Measurements from ENCODE around the gene THOC1. TPM values are rescaled to one million over a fixed set of nuclear protein-coding genes. Genes with fewer than 3 reads are reported as not detected.

The THOC1 gene
- total RNA-seq, 4 donors from 2014 or later, result 17.1 to 84.4 (median 28.9) TPM

DNA sequence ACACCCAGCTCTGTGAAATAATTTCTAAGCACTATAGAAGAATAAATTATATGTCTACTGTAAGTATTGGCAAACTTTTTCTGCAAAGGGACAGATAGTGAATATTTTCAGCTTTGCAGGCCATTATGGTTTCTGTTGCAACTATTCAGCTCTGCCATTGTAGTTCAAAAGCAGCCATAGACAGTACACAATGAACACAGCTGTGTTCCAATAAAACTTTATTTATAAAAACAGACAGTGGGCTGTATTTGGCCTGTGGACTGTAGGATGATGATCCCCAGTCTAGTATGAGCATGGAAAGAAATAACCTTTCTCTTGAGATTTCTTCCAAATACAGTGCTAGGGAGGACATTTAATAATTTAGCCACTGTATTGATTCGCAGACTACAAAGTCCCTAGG, 35.2 kb upstream of the THOC1 start:
- H3K36me3 ChIP-seq, result no peaks in the 10 kb centered on the region
- H3K27ac ChIP-seq, result no peak overlapping the region
- no peak for TF ChIP-seq EP300 (IDR thresholded peaks at IDR 0.05)
- TF ChIP-seq POLR2AphosphoS5 (IDR thresholded peaks at IDR 0.05), result no peak
- TF ChIP-seq, protein P1, sequence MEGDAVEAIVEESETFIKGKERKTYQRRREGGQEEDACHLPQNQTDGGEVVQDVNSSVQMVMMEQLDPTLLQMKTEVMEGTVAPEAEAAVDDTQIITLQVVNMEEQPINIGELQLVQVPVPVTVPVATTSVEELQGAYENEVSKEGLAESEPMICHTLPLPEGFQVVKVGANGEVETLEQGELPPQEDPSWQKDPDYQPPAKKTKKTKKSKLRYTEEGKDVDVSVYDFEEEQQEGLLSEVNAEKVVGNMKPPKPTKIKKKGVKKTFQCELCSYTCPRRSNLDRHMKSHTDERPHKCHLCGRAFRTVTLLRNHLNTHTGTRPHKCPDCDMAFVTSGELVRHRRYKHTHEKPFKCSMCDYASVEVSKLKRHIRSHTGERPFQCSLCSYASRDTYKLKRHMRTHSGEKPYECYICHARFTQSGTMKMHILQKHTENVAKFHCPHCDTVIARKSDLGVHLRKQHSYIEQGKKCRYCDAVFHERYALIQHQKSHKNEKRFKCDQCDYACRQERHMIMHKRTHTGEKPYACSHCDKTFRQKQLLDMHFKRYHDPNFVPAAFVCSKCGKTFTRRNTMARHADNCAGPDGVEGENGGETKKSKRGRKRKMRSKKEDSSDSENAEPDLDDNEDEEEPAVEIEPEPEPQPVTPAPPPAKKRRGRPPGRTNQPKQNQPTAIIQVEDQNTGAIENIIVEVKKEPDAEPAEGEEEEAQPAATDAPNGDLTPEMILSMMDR (IDR thresholded peaks at IDR 0.05), result no peak
- TF ChIP-seq POLR2A (IDR thresholded peaks at IDR 0.05), result no peak
- H3K4me3 ChIP-seq, result no peak overlapping the region
- H3K4me1 ChIP-seq, result no peaks in the 10 kb centered on the region
- no peaks in the 10 kb centered on the region for H3K9me3 ChIP-seq
- H3K27me3 ChIP-seq, result no peaks in the 10 kb centered on the region
- ATAC-seq, result no peak
- WGBS, 2 donors (ENCODE audit: low coverage in 1 of 2), result 33 to 80% methylated on average over 1 of the region's 1 CpG

DNA sequence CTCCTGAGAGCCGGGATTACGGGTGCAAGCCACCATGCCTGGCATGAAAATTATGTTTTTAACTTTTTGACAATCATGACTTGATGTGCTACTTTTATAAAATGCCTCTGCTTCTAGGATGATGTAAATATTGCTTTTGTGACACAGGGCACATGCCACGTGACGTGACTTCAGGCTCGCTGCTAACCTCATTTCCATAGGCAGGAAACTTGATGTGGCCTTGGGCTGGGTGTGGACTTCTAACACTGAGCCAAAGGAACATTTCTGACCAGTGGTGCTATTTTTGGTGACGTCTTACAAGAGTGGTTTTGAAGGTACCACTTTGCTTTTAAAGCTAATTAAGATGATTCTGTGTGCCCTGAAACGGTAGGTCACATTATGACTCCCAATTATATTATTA, 34.2 kb upstream of the THOC1 start:
- no peaks in the 10 kb centered on the region for H3K9me3 ChIP-seq
- no peaks in the 10 kb centered on the region for H3K36me3 ChIP-seq
- no peak overlapping the region for H3K27ac ChIP-seq
- 53 to 74% methylated on average over 5 to 6 of the region's 7 CpGs for WGBS, 2 donors (ENCODE audit: low coverage in 1 of 2)
- H3K27me3 ChIP-seq, result no peaks in the 10 kb centered on the region
- no peak overlapping the region for H3K4me3 ChIP-seq
- ATAC-seq, result no peak
- TF ChIP-seq, protein P1 (IDR thresholded peaks at IDR 0.05), result no peak
- TF ChIP-seq POLR2A (IDR thresholded peaks at IDR 0.05) (no peak), EP300 (IDR thresholded peaks at IDR 0.05) (no peak), POLR2AphosphoS5 (IDR thresholded peaks at IDR 0.05) (no peak)
- no peaks in the 10 kb centered on the region for H3K4me1 ChIP-seq

DNA sequence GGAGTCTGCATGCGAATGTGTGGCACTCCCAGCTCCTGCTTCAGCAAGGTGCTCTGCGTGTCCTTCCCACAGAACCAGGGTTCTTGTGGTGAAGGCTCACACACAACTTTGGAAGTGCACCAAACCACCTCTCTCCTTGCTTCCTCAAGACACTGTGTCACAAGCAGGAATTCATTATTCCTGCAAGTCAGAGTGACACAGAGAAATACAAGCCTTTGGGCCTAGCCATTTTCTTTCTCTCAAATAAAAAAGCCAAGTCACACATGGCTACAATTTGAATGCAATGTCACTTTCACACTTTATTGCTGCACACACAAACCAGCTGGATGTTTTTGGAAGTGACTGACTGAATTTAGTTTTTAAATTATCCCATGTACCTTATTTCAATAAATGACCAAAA, 30.1 kb upstream of the THOC1 start:
- no peaks in the 10 kb centered on the region for H3K36me3 ChIP-seq
- H3K4me3 ChIP-seq, result no peak overlapping the region
- H3K9me3 ChIP-seq, result no peaks in the 10 kb centered on the region
- ATAC-seq, result no peak
- TF ChIP-seq, protein P1 (IDR thresholded peaks at IDR 0.05), result no peak
- TF ChIP-seq EP300 (IDR thresholded peaks at IDR 0.05), result no peak
- TF ChIP-seq POLR2A (IDR thresholded peaks at IDR 0.05), result no peak
- TF ChIP-seq POLR2AphosphoS5 (IDR thresholded peaks at IDR 0.05), result no peak
- WGBS, 2 donors (ENCODE audit: low coverage in 1 of 2), result no CpG with 5 or more reads among the region's 2 CpGs
- H3K4me1 ChIP-seq, result no peaks in the 10 kb centered on the region
- H3K27ac ChIP-seq, result no peak overlapping the region
- no peaks in the 10 kb centered on the region for H3K27me3 ChIP-seq

DNA sequence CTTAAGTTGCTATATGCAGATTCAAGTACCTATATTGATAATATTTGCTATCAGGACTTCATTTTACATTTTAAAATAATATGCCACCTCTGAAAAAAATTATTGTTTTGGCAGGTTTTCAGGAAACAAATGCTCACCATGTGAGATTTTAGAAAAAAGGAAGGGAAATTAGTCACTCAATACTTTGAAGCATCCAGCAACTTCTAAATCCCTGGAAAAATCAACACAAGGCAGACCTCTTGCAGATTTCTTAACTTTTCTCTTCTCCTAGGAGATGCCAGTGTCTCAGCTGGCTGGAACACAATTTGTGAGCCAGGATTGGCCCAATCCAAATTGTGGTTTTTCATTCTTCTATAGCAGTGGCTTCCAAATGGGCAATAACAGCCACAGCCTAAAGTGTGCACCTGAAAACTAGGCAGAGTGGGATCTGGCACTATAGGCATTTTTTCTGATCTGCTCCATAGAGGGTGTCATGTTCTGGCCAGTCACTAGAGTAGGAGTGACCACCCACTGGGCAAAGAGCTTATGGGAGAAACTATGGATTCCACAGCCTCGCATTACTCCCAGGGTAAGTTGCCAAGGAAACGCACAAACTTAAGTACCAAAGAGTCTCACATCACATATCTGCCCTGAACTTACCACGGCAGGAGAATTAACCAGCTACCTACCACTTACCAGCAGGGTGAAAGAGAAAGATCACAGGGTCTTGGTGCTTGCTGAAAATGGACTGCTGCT, 28.1 kb upstream of the THOC1 start:
- TF ChIP-seq EP300 (IDR thresholded peaks at IDR 0.05) (no peak), POLR2A (IDR thresholded peaks at IDR 0.05) (no peak), POLR2AphosphoS5 (IDR thresholded peaks at IDR 0.05) (no peak)
- TF ChIP-seq, protein P1 (IDR thresholded peaks at IDR 0.05), result no peak
- H3K27me3 ChIP-seq, result no peaks in the 10 kb centered on the region
- H3K4me3 ChIP-seq, result no peak overlapping the region
- no peak for ATAC-seq
- WGBS, 2 donors (ENCODE audit: low coverage in 1 of 2), result 93% methylated on average over 2 of the region's 3 CpGs; no CpG with 5 or more reads in 1 of the 2 donors
- no peaks in the 10 kb centered on the region for H3K4me1 ChIP-seq
- H3K36me3 ChIP-seq, result no peaks in the 10 kb centered on the region
- H3K27ac ChIP-seq, result no peak overlapping the region
- H3K9me3 ChIP-seq, result no peaks in the 10 kb centered on the region

DNA sequence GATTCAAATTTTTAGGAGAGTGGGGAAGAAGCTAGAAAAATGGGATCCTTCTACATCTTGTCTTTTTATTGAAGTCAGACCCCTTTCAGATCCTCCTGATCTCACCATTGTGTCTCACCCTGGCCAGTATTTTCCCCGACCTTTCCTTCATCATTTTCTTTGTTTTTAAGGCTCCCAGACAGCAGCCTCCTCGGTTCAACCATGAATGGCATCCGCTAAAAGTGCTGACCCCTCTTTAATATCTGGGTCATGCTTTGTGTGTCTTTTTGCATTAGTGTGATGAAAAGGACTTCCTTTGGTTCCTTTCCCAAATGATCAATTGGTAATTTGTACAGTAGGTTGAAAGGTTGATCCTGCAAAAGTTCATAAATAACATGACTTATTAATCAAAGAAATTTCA, 26.7 kb upstream of the THOC1 start:
- Histone ChIP-seq H3K4me3 (no peak overlapping the region), H3K27ac (no peak overlapping the region), H3K27me3 (no peaks in the 10 kb centered on the region), H3K4me1 (no peaks in the 10 kb centered on the region), H3K36me3 (no peaks in the 10 kb centered on the region), H3K9me3 (no peaks in the 10 kb centered on the region)
- ATAC-seq, result no peak
- 79 to 92% methylated on average over 3 of the region's 3 CpGs for WGBS, 2 donors (ENCODE audit: low coverage in 1 of 2)
- TF ChIP-seq EP300 (IDR thresholded peaks at IDR 0.05) (no peak), POLR2A (IDR thresholded peaks at IDR 0.05) (no peak), POLR2AphosphoS5 (IDR thresholded peaks at IDR 0.05) (no peak)
- TF ChIP-seq, protein P1 (IDR thresholded peaks at IDR 0.05), result no peak
